SK-N-MC (cell line): Measurements from ENCODE around the gene MICU1.
"Not testable (repeated sequence)": the region's sequence is repeated elsewhere in the genome, so short reads cannot be mapped to it uniquely, and the experiment has no call there.

Source experiments
- DNase-seq: peaks from one replicate; pipeline ENCODE4 v3.0.0-alpha.2; 2011; ENCODE audit warnings: low read depth, low spot score
- H3K27ac ChIP-seq: fragments of 200-600 bp; sonication (generic); 2 replicates; pipeline ENCODE4 v1.5.1; 2016; ENCODE audit warnings: mixed run types
- H3K36me3 ChIP-seq: fragments of 200-600 bp; sonication (generic); 2 replicates; pipeline ENCODE4 v1.6.1; 2017; ENCODE audit warnings: antibody characterized with exemption, low read length, mixed read lengths; ENCODE audit not compliant: insufficient read depth
- H3K4me3 ChIP-seq: fragments of 200-600 bp; sonication (generic); 2 replicates; pipeline ENCODE4 v1.5.1; 2016
- H3K9ac ChIP-seq: fragments of 200-600 bp; sonication (generic); 2 replicates; pipeline ENCODE4 v1.8.0; 2017; ENCODE audit warnings: mixed run types, mixed read lengths; ENCODE audit not compliant: insufficient read length
- H3K9me3 ChIP-seq: fragments of 200-600 bp; sonication (generic); 2 replicates; pipeline ENCODE4 v1.6.1; 2017; ENCODE audit warnings: low read depth, mild to moderate bottlenecking, antibody characterized with exemption, low read length, moderate library complexity, mixed read lengths
- EZH2 ChIP-seq: fragments of 200-600 bp; sonication (generic); IDR thresholded peaks from one replicate; pipeline ENCODE4 v1.6.1; 2017; ENCODE audit warnings: antibody characterized with exemption
- FOXP2 ChIP-seq: optimal IDR thresholded peaks from 2 replicates; pipeline ENCODE3; 2011; ENCODE audit warnings: mild to moderate bottlenecking, moderate library complexity; ENCODE audit not compliant: insufficient read depth; ENCODE audit errors: extremely low read length, control extremely low read depth
- POLR2AphosphoS5 ChIP-seq: IDR thresholded peaks from 2 replicates; pipeline ENCODE4 v1.6.1; 2012; ENCODE audit warnings: mild to moderate bottlenecking, low read depth, low read length, borderline replicate concordance

MICU1 gene

DNA sequence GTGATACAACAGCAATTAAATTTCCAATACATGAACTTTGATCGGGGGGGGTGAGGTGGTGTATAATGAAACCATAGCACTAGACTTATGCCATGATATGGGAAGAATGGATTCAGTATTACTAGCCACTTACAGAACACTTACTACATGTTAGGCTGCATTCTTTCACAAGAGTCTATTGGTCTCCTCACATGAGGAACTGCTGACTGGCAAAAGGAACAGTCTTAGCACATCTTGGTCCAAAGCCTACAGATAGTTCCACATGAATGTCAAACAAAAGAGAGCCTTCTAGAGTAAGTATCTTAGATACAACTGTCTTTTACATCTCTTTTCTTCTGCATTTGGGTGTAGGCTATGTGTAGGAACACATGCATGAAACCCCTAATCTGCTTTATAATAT, 155.2 kb downstream of the MICU1 start:
- no peak overlapping the region for H3K27ac ChIP-seq
- no peaks in the 10 kb centered on the region for H3K9me3 ChIP-seq
- H3K36me3 ChIP-seq, result no peaks in the 10 kb centered on the region; the same call in 1 of the 2 replicates
- H3K9ac ChIP-seq, result no peak overlapping the region
- H3K4me3 ChIP-seq, result no peak overlapping the region
- no peak for DNase-seq
- no peak for TF ChIP-seq EZH2
- no peak for TF ChIP-seq FOXP2
- no peak for TF ChIP-seq POLR2AphosphoS5

DNA sequence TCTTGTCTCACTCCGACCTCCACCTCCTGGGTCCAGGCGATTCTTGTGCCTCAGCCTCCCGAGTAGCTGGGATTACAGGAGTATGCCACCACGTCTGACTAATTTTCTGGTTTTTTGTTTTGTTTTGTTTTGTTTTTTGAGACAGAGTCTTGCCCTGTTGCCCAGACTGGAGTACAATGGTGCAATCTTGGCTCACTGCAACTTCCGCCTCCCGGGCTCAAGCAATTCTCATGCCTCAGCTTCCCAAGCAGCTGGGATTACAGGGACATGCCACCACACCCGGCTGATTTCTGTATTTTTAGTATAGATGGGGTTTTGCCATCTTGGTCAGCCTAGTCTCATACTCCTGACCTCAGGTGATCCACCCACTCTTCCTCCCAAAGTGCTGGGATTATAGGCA, 158.8 kb downstream of the MICU1 start:
- H3K9me3 ChIP-seq, H3K9ac ChIP-seq, H3K36me3 ChIP-seq, DNase-seq, H3K27ac ChIP-seq, H3K4me3 ChIP-seq: not testable (repeated sequence)

DNA sequence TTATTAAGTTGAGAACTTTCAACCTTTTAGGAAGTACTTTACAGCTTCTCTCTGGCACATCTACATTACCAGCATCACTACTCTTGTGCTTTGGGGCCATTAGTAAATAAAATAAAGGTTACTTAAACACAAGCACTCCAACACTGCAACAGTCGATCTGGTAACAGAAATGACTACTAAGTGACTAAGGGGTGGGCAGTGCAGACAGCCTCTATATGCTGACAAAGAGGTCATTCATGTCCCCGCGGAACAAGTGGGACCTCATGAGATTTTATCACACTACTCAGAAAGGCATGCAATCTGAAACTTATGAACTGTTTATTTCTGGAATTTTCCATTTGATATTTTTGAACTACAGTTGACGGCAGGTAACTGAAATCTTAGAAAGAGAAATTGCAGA, 159.9 kb downstream of the MICU1 start:
- no peak overlapping the region for H3K27ac ChIP-seq
- no peak for TF ChIP-seq EZH2
- H3K9me3 ChIP-seq, result no peaks in the 10 kb centered on the region
- H3K36me3 ChIP-seq, result no peaks in the 10 kb centered on the region
- H3K9ac ChIP-seq, result no peak overlapping the region
- H3K4me3 ChIP-seq, result no peak overlapping the region
- no peak for DNase-seq

DNA sequence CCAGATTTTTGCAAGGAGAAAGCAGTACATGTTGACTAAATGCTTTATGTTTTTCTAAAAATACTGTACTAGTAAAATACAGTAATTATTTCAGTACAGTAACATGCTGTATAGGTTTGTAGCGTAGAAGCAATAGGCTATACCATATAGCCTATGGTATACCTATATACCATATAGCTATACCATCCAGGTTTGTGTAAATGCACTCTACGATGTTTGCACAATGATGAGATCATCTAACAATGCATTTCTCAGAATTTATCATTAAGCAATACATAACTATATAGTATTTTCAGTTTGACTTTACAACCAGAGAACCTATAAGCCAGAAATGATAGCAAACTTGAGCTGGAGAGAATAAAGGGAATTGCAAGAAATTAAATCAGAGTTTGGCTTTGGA, 161.4 kb downstream of the MICU1 start:
- Histone ChIP-seq H3K27ac (no peak overlapping the region), H3K9me3 (no peaks in the 10 kb centered on the region), H3K4me3 (no peak overlapping the region), H3K36me3 (no peaks in the 10 kb centered on the region), H3K9ac (no peak overlapping the region)
- DNase-seq, result no peak
- TF ChIP-seq FOXP2 (no peak), POLR2AphosphoS5 (no peak), EZH2 (no peak)

DNA sequence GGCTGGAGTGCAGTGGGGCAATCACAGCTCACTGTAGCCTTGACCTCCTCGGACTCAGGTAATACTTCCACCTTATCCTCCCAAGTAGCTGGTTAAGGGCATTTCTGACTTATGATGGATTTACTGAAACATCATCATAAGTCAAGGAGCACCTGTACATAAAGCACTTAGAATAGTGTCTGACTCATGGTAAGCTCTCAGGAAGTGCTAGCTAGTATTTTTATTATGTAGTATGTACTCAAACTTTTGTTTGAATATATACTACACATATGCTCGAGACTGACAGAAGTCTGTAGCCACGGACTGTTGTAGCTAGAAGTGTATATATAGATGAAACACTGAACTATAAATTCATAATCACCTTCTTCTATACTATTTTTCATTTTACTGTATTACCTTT, 163.6 kb downstream of the MICU1 start:
- H3K9ac ChIP-seq, result no peak overlapping the region
- no peak for TF ChIP-seq EZH2
- TF ChIP-seq POLR2AphosphoS5, result no peak
- TF ChIP-seq FOXP2, result no peak
- no peaks in the 10 kb centered on the region for H3K36me3 ChIP-seq
- H3K4me3 ChIP-seq, result no peak overlapping the region
- DNase-seq, result no peak
- no peak overlapping the region for H3K27ac ChIP-seq
- no peaks in the 10 kb centered on the region for H3K9me3 ChIP-seq

DNA sequence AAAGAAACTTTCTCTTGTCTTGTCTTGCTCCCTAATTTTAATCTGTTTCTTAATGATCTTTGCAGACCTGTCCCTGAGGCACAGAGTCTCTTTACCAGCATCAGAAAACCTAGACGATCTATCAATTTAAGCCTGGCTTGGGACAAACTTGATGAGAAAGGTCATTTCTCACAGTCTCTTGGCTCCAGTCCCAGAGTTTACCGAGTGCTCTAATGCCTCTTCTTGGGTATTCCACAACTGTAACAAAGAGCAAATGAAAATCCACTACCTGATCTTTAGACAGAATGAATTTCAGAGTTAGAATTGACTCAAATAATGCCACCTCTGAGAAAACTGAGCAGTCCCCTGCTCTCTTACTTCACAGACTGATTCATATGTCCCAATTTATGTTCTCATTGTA, 164.8 kb downstream of the MICU1 start:
- Histone ChIP-seq H3K36me3 (no peaks in the 10 kb centered on the region), H3K4me3 (no peak overlapping the region), H3K9ac (no peak overlapping the region), H3K9me3 (no peaks in the 10 kb centered on the region), H3K27ac (no peak overlapping the region)
- DNase-seq, result no peak
- TF ChIP-seq EZH2 (no peak), POLR2AphosphoS5 (no peak), FOXP2 (no peak)

DNA sequence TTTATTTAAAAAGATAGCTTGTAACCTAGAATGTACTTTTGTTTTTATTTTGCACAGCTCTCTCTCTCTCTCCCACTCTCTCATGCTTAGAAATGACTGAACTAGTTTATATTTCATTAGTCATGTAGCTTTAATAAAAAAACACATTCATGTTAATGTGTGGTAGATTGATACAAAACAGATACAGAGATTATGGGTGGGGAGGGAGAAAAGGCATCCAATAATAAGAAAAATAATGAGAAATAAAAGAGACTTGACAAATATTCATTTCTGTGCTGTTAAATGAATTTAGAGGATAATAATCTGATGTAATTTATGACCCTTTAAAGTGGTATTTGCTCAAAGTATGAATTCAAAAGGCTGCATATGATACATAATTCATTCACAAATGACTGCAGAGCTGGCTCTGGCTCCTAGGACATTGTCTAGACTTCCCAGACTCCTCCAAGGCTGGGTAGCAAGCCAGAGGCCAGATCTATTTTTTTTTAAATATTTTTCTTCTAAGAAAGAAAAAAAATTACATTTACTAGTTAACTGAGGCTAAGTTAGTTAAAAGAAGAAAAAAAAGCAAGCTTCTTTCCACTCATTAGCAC, 165.5 kb downstream of the MICU1 start:
- TF ChIP-seq POLR2AphosphoS5 (no peak), FOXP2 (no peak), EZH2 (no peak)
- no peak overlapping the region for H3K27ac ChIP-seq

DNA sequence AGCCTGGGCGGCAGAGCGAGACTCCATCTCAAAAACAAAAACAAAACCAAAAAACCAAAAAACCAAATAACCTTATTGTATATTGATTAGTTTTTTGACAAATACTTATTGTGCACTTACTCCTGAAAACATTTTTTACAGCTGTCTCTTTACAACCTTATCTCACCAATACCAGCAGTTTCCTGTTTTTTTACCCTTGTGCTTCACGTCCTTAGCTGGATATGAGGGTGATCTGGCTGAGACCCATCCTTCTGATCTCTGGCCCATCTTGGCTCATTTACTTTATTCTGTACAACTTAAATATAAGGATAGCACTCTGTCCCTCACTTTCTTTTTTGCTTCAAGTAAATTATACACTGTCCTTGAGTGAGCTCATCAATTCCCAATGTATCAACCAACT, 166.6 kb downstream of the MICU1 start:
- Histone ChIP-seq H3K9ac (no peak overlapping the region), H3K36me3 (no peaks in the 10 kb centered on the region), H3K4me3 (no peak overlapping the region), H3K9me3 (no peaks in the 10 kb centered on the region), H3K27ac (no peak overlapping the region)
- DNase-seq, result no peak
- TF ChIP-seq EZH2, result no peak
- TF ChIP-seq POLR2AphosphoS5, result no peak
- TF ChIP-seq FOXP2, result no peak

More for the DNA sequence above, 165.5 kb downstream of the MICU1 start:
- H3K9me3 ChIP-seq, result no peaks in the 10 kb centered on the region
- H3K36me3 ChIP-seq, result no peaks in the 10 kb centered on the region
- H3K4me3 ChIP-seq, result no peak overlapping the region
- H3K9ac ChIP-seq, result no peak overlapping the region
- no peak for DNase-seq

DNA sequence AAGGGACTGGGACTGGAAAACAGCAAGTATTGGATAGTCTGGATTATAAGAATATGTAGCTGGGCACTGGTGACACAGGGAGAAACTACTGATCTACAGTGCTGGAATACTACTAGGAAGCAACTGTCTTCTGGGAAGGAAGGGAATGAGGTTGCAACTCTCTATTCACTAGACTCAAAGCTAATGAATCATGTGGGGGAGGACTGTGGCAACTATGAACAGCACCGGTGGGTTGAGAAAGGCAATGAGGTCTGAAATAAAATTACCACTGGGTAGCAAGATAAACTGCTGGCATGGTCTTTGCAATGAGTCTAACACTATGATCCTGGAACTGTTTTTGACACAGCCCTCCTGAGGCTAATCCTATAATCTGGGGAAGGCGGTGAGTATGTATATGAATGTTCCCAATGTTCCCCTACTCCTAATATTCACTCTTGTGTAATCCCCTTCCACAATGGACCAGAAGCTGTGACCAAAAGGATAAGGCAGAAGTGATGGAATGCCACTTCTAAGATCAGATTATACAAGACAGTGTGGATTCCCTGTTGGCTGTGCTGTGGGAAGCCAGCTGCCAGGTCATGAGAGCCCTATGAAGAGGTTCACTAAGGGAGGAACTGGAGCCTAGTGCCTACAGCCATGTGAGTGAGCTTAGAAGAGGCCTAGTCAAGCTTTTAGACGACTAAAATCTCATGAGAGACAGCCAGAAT, 169.8 kb downstream of the MICU1 start:
- DNase-seq, result no peak
- no peaks in the 10 kb centered on the region for H3K9me3 ChIP-seq
- no peak overlapping the region for H3K27ac ChIP-seq
- H3K4me3 ChIP-seq, result no peak overlapping the region
- no peaks in the 10 kb centered on the region for H3K36me3 ChIP-seq
- TF ChIP-seq EZH2 (no peak), FOXP2 (no peak), POLR2AphosphoS5 (no peak)
- no peak overlapping the region for H3K9ac ChIP-seq
